ENCODE results near the gene ISG20. TPM values are rescaled to one million over a fixed set of nuclear protein-coding genes. Genes with fewer than 3 reads are reported as not detected.

Gene ISG20
- total and polyA plus RNA-seq, 2 experiments from 2014 or later: 13.3 to 15.8 TPM

GRCh38 chr15:88647351-88648105 lies 8.7 kb downstream of the ISG20 start:
- no peak for TF ChIP-seq EZH2 (IDR thresholded peaks at IDR 0.05; ENCODE audit: borderline replicate concordance)
- TF ChIP-seq EZH2phosphoT487 (IDR thresholded peaks at IDR 0.05; ENCODE audit: low read depth, severe bottlenecking, unreplicated experiment): no peak
- no peak for TF ChIP-seq CTCF (IDR thresholded peaks at IDR 0.05; ENCODE audit: poor library complexity)
- Histone ChIP-seq H3K79me2 (no peaks in the 10 kb centered on the region), H3K36me3 (replicated peaks; ENCODE audit: insufficient read depth, low read depth) (no peaks in the 10 kb centered on the region), H2AFZ (no peak overlapping the region), H3K9me3 (ENCODE audit: low read depth) (no peaks in the 10 kb centered on the region), H3K4me2 (no peak overlapping the region), H4K20me1 (ENCODE audit: insufficient read depth, poor library complexity, severe bottlenecking) (no peaks in the 10 kb centered on the region), H3K4me1 (ENCODE audit: insufficient read depth) (peaks cover 4% of the 10 kb centered on the region), H3K4me3 (no peak overlapping the region), H3K9me2 (replicated peaks; ENCODE audit: insufficient read depth) (no peaks in the 10 kb centered on the region), H3K27me3 (no peaks in the 10 kb centered on the region), H3K27ac (no peak overlapping the region)
- no peak for DNase-seq (ENCODE audit: low spot score)
- 91% methylated on average over 11 of the region's 11 CpGs for WGBS (ENCODE audit: low lambda C conversion rate, missing lambda C conversion rate)

- no peak overlapping the region for H3K4me2 ChIP-seq
- no peak overlapping the region for H3K27ac ChIP-seq
- H3K4me1 ChIP-seq (ENCODE audit: insufficient read depth): peaks cover 4% of the 10 kb centered on the region
- peak; percentile 49 for DNase-seq (ENCODE audit: low spot score)
- WGBS (ENCODE audit: low lambda C conversion rate, missing lambda C conversion rate): 90% methylated on average over 12 of the region's 12 CpGs
- no peaks in the 10 kb centered on the region for H3K9me3 ChIP-seq (ENCODE audit: low read depth)
- H2AFZ ChIP-seq: no peak overlapping the region
- no peak for TF ChIP-seq EZH2phosphoT487 (IDR thresholded peaks at IDR 0.05; ENCODE audit: low read depth, severe bottlenecking, unreplicated experiment)
- no peak for TF ChIP-seq EZH2 (IDR thresholded peaks at IDR 0.05; ENCODE audit: borderline replicate concordance)
- TF ChIP-seq CTCF (IDR thresholded peaks at IDR 0.05; ENCODE audit: poor library complexity): no peak
- H3K27me3 ChIP-seq: no peaks in the 10 kb centered on the region
- H3K79me2 ChIP-seq: no peaks in the 10 kb centered on the region
- no peaks in the 10 kb centered on the region for H3K9me2 ChIP-seq (replicated peaks; ENCODE audit: insufficient read depth)
- no peaks in the 10 kb centered on the region for H3K36me3 ChIP-seq (replicated peaks; ENCODE audit: insufficient read depth, low read depth)
- no peak overlapping the region for H3K4me3 ChIP-seq
- H4K20me1 ChIP-seq (ENCODE audit: insufficient read depth, poor library complexity, severe bottlenecking): no peaks in the 10 kb centered on the region
These were observed 9.8 kb downstream of the ISG20 start for GRCh38 chr15:88648357-88649214.

GRCh38 chr15:88649286-88649733 lies 10.5 kb downstream of the ISG20 start:
- no peaks in the 10 kb centered on the region for H3K36me3 ChIP-seq (replicated peaks; ENCODE audit: insufficient read depth, low read depth)
- no peak overlapping the region for H3K27ac ChIP-seq
- WGBS (ENCODE audit: low lambda C conversion rate, missing lambda C conversion rate): 74% methylated on average over 12 of the region's 12 CpGs
- no peak overlapping the region for H2AFZ ChIP-seq
- no peaks in the 10 kb centered on the region for H3K79me2 ChIP-seq
- no peak for DNase-seq (ENCODE audit: low spot score)
- H3K9me2 ChIP-seq (replicated peaks; ENCODE audit: insufficient read depth): no peaks in the 10 kb centered on the region
- H3K4me1 ChIP-seq (ENCODE audit: insufficient read depth): peaks cover 4% of the 10 kb centered on the region
- H3K9me3 ChIP-seq (ENCODE audit: low read depth): no peaks in the 10 kb centered on the region
- no peaks in the 10 kb centered on the region for H3K27me3 ChIP-seq
- TF ChIP-seq CTCF (IDR thresholded peaks at IDR 0.05; ENCODE audit: poor library complexity) (no peak), EZH2 (IDR thresholded peaks at IDR 0.05; ENCODE audit: borderline replicate concordance) (no peak), EZH2phosphoT487 (IDR thresholded peaks at IDR 0.05; ENCODE audit: low read depth, severe bottlenecking, unreplicated experiment) (no peak)
- no peak overlapping the region for H3K4me2 ChIP-seq
- H3K4me3 ChIP-seq: no peak overlapping the region
- H4K20me1 ChIP-seq (ENCODE audit: insufficient read depth, poor library complexity, severe bottlenecking): no peaks in the 10 kb centered on the region

All from hepatocyte (in vitro differentiated cells).